Parathyroid adenoma (tissue), 2 donors: ENCODE measurements around the gene ABHD16B.

ENCODE experiments used
- H2AFZ ChIP-seq: fragments of 300-600 bp; sonication (generic); one replicate; pipeline ENCODE4 v1.7.0; 2017; ENCODE audit warnings: antibody characterized with exemption, mild to moderate bottlenecking
- H3K27ac ChIP-seq: fragments of 300-600 bp; sonication (generic); one replicate; pipeline ENCODE4 v1.7.0; 2017
- H3K27me3 ChIP-seq: fragments of 300-600 bp; sonication (generic); one replicate; pipeline ENCODE4 v1.7.0; 2017; ENCODE audit warnings: low read length; ENCODE audit not compliant: control insufficient read depth, insufficient read depth
- H3K36me3 ChIP-seq: fragments of 300-600 bp; sonication (generic); one replicate; pipeline ENCODE4 v1.7.0; 2017; ENCODE audit warnings: low read length; ENCODE audit not compliant: control insufficient read depth, insufficient read depth
- H3K4me1 ChIP-seq: fragments of 300-600 bp; sonication (generic); one replicate; pipeline ENCODE4 v1.7.0; 2017; ENCODE audit warnings: control low read depth
- H3K4me2 ChIP-seq: fragments of 300-600 bp; sonication (generic); one replicate; pipeline ENCODE4 v1.7.0; 2017; ENCODE audit warnings: low read length
- H3K4me3 ChIP-seq: fragments of 300-600 bp; sonication (generic); one replicate; pipeline ENCODE4 v1.7.0; 2017; ENCODE audit warnings: low read depth, low read length
- H3K79me2 ChIP-seq: fragments of 300-600 bp; sonication (generic); one replicate; pipeline ENCODE4 v1.7.0; 2017; ENCODE audit warnings: control low read depth
- H3K9ac ChIP-seq: fragments of 300-600 bp; sonication (generic); one replicate; pipeline ENCODE4 v1.7.0; 2017; ENCODE audit warnings: mild to moderate bottlenecking
- H3K9me3 ChIP-seq: fragments of 300-600 bp; sonication (generic); one replicate; pipeline ENCODE4 v1.7.0; 2017; ENCODE audit warnings: low read length; ENCODE audit not compliant: control insufficient read depth
- CTCF ChIP-seq: fragments of 300-600 bp; sonication (generic); IDR thresholded peaks from one replicate; pipeline ENCODE4 v1.7.0; 2017; ENCODE audit warnings: antibody characterized with exemption, mild to moderate bottlenecking
- donor health status: primary hyperparathyroidism.

Gene ABHD16B

DNA sequence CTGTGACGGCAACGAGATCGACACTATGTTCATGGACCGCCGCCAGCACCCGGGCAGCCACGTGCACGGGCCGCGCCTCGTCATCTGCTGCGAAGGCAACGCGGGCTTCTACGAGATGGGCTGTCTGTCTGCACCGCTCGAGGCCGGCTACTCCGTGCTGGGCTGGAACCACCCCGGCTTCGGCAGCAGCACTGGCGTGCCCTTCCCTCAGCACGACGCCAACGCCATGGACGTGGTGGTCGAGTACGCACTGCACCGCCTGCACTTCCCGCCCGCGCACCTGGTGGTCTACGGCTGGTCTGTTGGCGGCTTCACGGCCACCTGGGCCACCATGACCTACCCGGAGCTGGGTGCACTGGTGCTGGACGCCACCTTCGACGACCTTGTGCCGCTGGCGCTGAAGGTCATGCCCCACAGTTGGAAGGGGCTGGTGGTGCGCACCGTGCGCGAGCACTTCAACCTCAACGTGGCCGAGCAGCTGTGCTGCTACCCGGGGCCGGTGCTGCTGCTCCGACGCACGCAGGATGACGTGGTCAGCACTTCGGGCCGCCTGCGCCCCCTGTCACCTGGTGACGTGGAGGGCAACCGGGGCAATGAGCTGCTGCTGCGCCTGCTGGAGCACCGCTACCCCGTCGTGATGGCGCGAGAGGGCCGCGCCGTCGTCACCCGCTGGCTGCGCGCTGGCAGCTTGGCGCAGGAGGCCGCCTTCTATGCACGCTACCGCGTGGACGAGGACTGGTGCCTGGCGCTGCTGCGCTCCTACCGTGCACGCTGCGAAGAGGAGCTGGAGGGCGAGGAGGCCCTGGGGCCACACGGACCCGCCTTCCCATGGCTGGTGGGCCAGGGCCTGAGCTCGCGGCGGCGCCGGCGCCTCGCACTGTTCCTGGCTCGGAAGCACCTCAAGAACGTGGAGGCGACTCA, 943 bp downstream of the ABHD16B start:
- Histone ChIP-seq H2AFZ (no peak overlapping the region), H3K27ac (no peak overlapping the region), H3K79me2 (peaks cover 15% of the 10 kb centered on the region), H3K9ac (no peak overlapping the region), H3K27me3 (no peaks in the 10 kb centered on the region), H3K4me1 (peaks cover 11% of the 10 kb centered on the region), H3K36me3 (no peaks in the 10 kb centered on the region), H3K4me2 (no peak overlapping the region), H3K9me3 (no peaks in the 10 kb centered on the region), H3K4me3 (no peak overlapping the region)
- TF ChIP-seq CTCF: no peak

DNA sequence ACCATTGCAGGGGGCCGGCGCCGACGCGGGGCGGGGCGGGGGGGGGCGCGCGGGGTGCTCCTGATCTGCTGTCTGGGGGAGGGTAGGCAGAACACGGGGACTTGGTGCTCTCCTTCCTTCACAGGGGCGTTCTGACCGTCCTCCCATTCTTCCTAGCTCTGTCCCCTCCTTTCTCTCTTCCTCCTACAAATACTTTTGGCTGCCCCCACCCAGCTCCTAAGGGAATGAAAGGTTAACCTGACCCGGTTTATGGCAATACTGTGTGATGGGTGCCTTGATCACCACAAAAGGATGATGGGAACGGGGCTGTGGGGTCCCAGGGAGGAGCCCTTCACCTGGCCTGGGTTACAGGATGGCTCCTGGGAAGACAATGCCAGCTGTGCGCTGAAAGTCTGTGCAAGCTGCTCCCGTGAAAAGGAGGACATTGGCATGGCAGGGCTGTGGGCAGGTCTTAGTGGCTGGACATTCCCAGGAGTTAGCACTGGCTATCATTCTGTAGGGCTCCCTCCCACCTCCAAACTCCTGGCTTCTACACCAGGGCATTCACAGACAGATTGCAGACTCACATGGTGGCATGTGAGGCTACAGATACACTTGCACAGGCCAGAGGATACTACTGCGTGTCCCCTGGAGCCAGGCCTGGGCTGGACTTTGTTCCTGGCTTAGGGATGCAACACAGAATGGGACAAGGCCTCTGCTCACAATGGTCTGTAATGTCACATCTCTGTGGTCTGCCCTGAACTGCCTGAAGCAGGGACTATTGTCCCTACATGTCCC, 1.9 kb downstream of the ABHD16B start:
- TF ChIP-seq CTCF: no peak
- Histone ChIP-seq H3K27me3 (no peaks in the 10 kb centered on the region), H3K4me2 (peak overlapping the region; percentile 84), H3K4me1 (peaks cover 9% of the 10 kb centered on the region), H3K9ac (no peak overlapping the region), H3K79me2 (peaks cover 21% of the 10 kb centered on the region), H3K4me3 (peak overlapping the region; percentile 93), H3K36me3 (no peaks in the 10 kb centered on the region), H2AFZ (peak overlapping the region; percentile 72), H3K27ac (peak overlapping the region; percentile 77), H3K9me3 (no peaks in the 10 kb centered on the region)

DNA sequence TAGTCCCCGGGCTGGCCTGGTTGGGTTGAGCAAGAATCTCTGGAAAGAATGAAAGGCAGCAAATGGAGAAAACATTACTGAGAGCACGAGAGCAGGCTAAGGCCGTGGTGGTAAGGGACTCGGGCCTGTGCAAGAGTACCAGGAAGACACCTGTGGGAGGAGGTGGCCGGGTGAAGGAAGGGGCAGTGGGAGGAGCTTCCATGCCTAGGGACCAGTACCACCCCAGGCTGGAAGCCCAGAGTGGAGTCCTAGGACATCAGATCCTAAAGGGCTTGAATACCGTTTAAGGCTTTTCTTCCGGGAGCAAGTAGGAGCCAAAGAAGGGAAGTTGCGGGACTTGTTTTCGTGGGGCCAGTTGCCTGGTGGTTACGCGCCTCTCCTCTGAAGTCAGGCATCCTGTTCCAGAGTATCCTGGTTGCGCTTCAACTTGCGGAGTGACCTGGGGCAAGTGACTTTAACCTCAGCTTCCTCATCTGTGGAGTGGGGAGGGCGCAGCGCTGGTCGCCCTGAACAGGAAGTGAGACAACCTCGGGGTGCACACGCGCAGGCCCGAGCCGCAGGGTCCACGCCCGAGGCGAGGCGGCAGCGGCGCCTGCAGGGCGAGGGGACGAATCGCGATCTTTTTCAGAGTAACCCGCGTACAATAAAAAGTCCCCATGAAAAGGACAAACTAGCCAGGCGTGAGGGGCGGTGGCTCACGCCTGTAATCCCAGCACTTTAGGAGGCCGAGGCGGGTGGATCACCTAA, 2.7 kb downstream of the ABHD16B start:
- Histone ChIP-seq H3K79me2 (peaks cover 27% of the 10 kb centered on the region), H3K27ac (peak overlapping the region; percentile 77), H3K36me3 (no peaks in the 10 kb centered on the region), H2AFZ (peak overlapping the region; percentile 72), H3K9ac (no peak overlapping the region), H3K4me3 (peak overlapping the region; percentile 93), H3K4me2 (peak overlapping the region; percentile 84), H3K27me3 (no peaks in the 10 kb centered on the region), H3K4me1 (peaks cover 5% of the 10 kb centered on the region), H3K9me3 (no peaks in the 10 kb centered on the region)
- TF ChIP-seq CTCF: peak; percentile 86

- no peak for TF ChIP-seq CTCF
- Histone ChIP-seq H3K4me1 (peaks cover 5% of the 10 kb centered on the region), H3K27me3 (no peaks in the 10 kb centered on the region)
Measured at GRCh38 chr20:63864545-63864977, 3.3 kb downstream of the ABHD16B start.

More at GRCh38 chr20:63864545-63864977, 3.3 kb downstream of the ABHD16B start:
- Histone ChIP-seq H3K36me3 (no peaks in the 10 kb centered on the region), H3K9me3 (no peaks in the 10 kb centered on the region), H3K4me2 (peak overlapping the region; percentile 84), H3K4me3 (peak overlapping the region; percentile 93), H3K9ac (no peak overlapping the region), H3K27ac (peak overlapping the region; percentile 77), H3K79me2 (peaks cover 32% of the 10 kb centered on the region), H2AFZ (peak overlapping the region; percentile 72)
